Thoracic aorta (tissue), 2 donors: ENCODE data around the gene TRIM28. TPM values are rescaled to one million over a fixed set of nuclear protein-coding genes. Genes with fewer than 3 reads are reported as not detected.
"Not testable (repeated sequence)": the region's sequence is repeated elsewhere in the genome, so short reads cannot be mapped to it uniquely, and the experiment has no call there.

Experiments used
- ATAC-seq: fragments of 150-250 bp; one replicate; pipeline ENCODE4 v1.8.0; 2017; ENCODE audit warnings: low read depth; ENCODE audit not compliant: insufficient number of reproducible peaks, low FRiP score
- DNase-seq: peaks from one replicate; pipeline ENCODE4 v3.0.0-alpha.2; 2020; ENCODE audit warnings: low spot score
- H3K27ac ChIP-seq, 2 donors: fragments of 200-600 bp; sonication (generic); 1 replicate in 1 of 2; 2 replicates in 1 of 2; pipeline ENCODE4 v1.5.1; 2016; ENCODE audit warnings: mild to moderate bottlenecking in 2 of 2, moderate library complexity in 2 of 2
- H3K27me3 ChIP-seq: fragments of 200-600 bp; sonication (generic); replicated peaks from 2 replicates; pipeline ENCODE4 v1.6.0; 2016; ENCODE audit warnings: mild to moderate bottlenecking; ENCODE audit not compliant: insufficient read depth
- H3K36me3 ChIP-seq: fragments of 200-600 bp; sonication (generic); one replicate; pipeline ENCODE4 v1.5.1; 2016
- H3K4me1 ChIP-seq, 2 donors: fragments of 200-600 bp; sonication (generic); 1 replicate in 1 of 2; 2 replicates in 1 of 2; pipeline versions ENCODE4 v1.5.1 to v1.6.0; 2016; ENCODE audit warnings: low read depth in 2 of 2, mild to moderate bottlenecking in 1 of 2; ENCODE audit not compliant: control insufficient read depth in 1 of 2
- H3K4me3 ChIP-seq: fragments of 200-600 bp; sonication (generic); 2 replicates; pipeline ENCODE4 v1.5.1; 2016; ENCODE audit warnings: mild to moderate bottlenecking
- H3K9me3 ChIP-seq: fragments of 200-600 bp; sonication (generic); 2 replicates; pipeline ENCODE4 v1.5.1; 2016
- CTCF ChIP-seq: fragments of 200-600 bp; sonication (generic); IDR thresholded peaks from one replicate; pipeline ENCODE4 v1.5.1; 2019; ENCODE audit warnings: antibody characterized with exemption
- total RNA-seq, 2 donors: library from RNA; depleted of rRNA; stranded (reverse); fragments of >200 nt; gene quantifications; one replicate each; pipeline versions ENCODE4 v1.1.0 to v1.2.3, GENCODE V29; 2016

TRIM28 gene
- total RNA-seq, 2 donors from 2014 or later: 192 to 204 TPM

- H3K36me3 ChIP-seq: no peaks in the 10 kb centered on the region
- TF ChIP-seq CTCF: no peak
- ATAC-seq (no peak), DNase-seq (no peak)
- H3K27me3 ChIP-seq: no peaks in the 10 kb centered on the region
- H3K9me3 ChIP-seq: no peaks in the 10 kb centered on the region
- no peak overlapping the region for H3K27ac ChIP-seq
- no peak overlapping the region for H3K4me3 ChIP-seq
- peaks cover 0 to 5% of the 10 kb centered on the region in 2 donors for H3K4me1 ChIP-seq
Measured at GRCh38 chr19:58535857-58536256, 8.0 kb upstream of the TRIM28 start.

- ATAC-seq: no peak
- peaks cover 0 to 5% of the 10 kb centered on the region in 2 donors for H3K4me1 ChIP-seq
- H3K36me3 ChIP-seq: no peaks in the 10 kb centered on the region
- H3K27me3 ChIP-seq: no peaks in the 10 kb centered on the region
- H3K27ac ChIP-seq: no peak overlapping the region
- DNase-seq: no peak
- no peaks in the 10 kb centered on the region for H3K9me3 ChIP-seq
- H3K4me3 ChIP-seq: no peak overlapping the region
- no peak for TF ChIP-seq CTCF
Measured at GRCh38 chr19:58536852-58537798, 6.7 kb upstream of the TRIM28 start.

GRCh38 chr19:58538257-58539168 is 5.4 kb upstream of the TRIM28 start:
- ATAC-seq (no peak), DNase-seq (no peak)
- Histone ChIP-seq H3K27me3 (no peaks in the 10 kb centered on the region), H3K4me1 (peaks cover 5% of the 10 kb centered on the region in 2 donors), H3K4me3 (peak overlapping the region; percentile 60), H3K27ac (no peak overlapping the region), H3K36me3 (no peaks in the 10 kb centered on the region), H3K9me3 (no peaks in the 10 kb centered on the region)
- TF ChIP-seq CTCF: no peak

- H3K9me3 ChIP-seq, DNase-seq, H3K4me3 ChIP-seq, ATAC-seq, H3K36me3 ChIP-seq, H3K27me3 ChIP-seq, H3K27ac ChIP-seq, H3K4me1 ChIP-seq: not testable (repeated sequence)
Measured at GRCh38 chr19:58539169-58539559, 4.7 kb upstream of the TRIM28 start.

- Histone ChIP-seq H3K27ac (peak overlapping the region; percentile 95 to 96), H3K4me1 (peaks cover 21 to 25% of the 10 kb centered on the region in 2 donors), H3K4me3 (peak overlapping the region; percentile 84)
- not testable (repeated sequence) for DNase-seq, H3K9me3 ChIP-seq, H3K27me3 ChIP-seq, ATAC-seq, H3K36me3 ChIP-seq
Measured at GRCh38 chr19:58542641-58543372, 1.1 kb upstream of the TRIM28 start.
